Measurements from ENCODE around the gene BST2.
A peak's percentile ranks its signal among the peaks of the same experiment; 100 is the strongest.

Gene BST2, protein sequence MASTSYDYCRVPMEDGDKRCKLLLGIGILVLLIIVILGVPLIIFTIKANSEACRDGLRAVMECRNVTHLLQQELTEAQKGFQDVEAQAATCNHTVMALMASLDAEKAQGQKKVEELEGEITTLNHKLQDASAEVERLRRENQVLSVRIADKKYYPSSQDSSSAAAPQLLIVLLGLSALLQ

DNA sequence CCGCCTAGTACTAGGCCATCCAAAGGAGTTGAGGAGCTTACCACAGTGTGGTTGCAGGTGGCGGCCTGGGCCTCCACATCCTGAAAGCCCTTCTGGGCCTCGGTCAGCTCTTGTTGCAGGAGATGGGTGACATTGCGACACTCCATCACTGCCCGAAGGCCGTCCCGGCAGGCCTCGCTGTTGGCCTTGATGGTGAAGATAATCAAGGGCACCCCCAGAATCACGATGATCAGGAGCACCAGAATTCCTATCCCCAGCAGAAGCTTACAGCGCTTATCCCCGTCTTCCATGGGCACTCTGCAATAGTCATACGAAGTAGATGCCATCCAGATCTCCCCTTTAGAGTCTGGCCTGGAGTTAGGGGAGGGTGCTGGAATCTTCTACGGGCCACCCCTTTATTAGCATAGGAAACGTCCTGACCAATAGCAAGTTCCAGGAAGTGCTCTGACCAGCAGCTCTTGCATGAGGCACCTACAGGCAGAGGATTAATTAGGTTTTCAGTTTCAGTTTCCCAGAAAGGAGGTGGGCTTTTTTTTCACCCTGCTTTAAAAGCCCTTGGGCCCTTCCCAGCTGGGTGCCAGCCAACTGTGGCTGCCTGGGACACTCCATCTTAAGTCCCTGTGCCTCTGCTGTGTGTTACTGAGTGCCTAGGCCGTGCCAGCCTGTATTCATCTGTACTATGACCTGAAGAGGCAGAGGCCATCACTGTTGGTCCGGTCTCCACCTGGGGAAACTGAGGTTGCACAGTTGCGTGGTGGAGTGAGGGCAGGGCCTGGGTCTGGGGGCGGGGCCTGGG, at the start of gene BST2:
Gene BST2, minus strand, starts transcription at position 381 of the 796 bp plus-strand sequence. Its CDS starts 55 bp downstream, at position 326.
- DNase-seq (ENCODE audit: low spot score): no peak

- DNase-seq (ENCODE audit: low spot score): no peak
These were observed 49.2 kb upstream of the BST2 start for GRCh38 chr19:17454576-17455071.

GRCh38 chr19:17451820-17452219, 46.4 kb upstream of the BST2 start:
- DNase-seq (ENCODE audit: low spot score): no peak

- DNase-seq (ENCODE audit: low spot score): no peak
These were observed 45.0 kb upstream of the BST2 start for GRCh38 chr19:17450264-17451075.

DNA sequence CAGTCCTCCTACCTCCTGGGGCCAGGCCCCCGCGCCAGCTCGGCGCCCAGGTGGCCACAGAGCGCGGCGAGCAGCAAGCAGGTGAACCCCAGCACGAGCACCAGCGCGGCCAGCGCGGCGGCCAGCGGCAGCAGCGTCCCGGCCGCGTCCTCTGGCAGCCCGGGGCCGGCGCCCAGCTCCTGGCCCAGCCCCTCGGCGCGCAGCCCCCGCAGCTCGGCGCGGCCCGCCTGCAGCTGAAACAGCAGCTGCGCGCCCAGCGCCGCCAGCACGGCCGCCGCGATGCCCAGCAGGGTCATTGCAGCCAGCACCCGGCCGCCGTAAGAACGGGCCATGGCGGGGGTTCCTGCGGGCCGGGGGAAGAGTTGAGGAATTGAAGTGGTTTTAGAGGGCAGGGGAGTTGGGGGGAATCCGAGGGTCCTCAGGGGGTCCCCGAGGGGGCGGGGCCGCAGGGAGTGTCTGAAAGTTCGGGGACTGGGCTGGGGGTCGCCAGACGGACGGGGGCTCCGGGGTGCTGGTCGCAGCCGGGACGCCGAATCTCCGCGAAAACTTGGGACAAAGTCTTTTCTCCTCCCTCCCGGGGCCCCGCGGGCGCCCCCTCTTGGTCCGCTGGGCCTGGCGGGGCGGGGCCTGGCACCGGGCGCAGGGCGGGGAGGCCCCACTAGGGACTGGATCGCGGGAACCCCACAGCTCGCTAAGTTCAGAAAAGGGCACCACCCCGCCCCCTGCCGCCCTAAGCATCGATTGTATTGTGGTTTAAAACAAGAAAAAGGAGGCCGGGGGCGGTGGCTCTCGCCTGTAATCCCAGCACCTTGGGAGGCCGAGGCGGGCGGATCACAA, 42.9 kb upstream of the BST2 start, which contains the start of gene TMEM221:
Gene TMEM221, minus strand, starts transcription at position 538 of the 837 bp plus-strand sequence. Its CDS starts 206 bp downstream, at position 332.
- peak; percentile 81 for DNase-seq (ENCODE audit: low spot score)

- DNase-seq (ENCODE audit: low spot score): no peak
These were observed 42.3 kb upstream of the BST2 start for GRCh38 chr19:17447704-17448130.

DNA sequence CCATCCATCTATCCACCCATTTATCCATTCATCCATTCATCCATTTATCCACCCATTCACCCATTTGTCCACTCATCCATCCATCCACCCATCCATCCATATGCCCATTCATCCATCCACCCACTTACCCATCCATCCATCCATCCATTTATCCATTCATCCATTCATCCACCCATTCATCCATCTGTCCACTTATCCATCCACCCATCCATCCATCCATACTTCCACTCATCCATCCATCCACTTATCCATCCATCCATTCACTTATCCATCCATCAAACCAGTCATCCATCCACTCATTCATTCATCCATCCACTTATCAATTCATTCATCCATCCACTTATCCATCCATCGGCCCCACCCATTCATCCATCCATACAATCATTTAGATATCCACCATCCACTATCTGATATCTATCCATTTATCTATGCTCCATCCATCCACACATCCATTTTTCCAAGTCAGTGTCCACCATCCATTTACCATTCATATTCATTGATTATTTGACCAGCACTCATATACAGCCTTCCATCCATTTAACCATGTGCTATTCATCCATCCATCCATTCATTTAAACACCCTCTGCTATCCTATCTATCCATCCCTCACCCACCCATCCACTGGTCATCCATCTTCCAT, 40.2 kb upstream of the BST2 start:
- DNase-seq (ENCODE audit: low spot score): no peak

- peak; percentile 59 for DNase-seq (ENCODE audit: low spot score)
These were observed 36.0 kb upstream of the BST2 start for GRCh38 chr19:17441241-17442021.

GRCh38 chr19:17436874-17437267, 31.4 kb upstream of the BST2 start:
- DNase-seq (ENCODE audit: low spot score): no peak

DNA sequence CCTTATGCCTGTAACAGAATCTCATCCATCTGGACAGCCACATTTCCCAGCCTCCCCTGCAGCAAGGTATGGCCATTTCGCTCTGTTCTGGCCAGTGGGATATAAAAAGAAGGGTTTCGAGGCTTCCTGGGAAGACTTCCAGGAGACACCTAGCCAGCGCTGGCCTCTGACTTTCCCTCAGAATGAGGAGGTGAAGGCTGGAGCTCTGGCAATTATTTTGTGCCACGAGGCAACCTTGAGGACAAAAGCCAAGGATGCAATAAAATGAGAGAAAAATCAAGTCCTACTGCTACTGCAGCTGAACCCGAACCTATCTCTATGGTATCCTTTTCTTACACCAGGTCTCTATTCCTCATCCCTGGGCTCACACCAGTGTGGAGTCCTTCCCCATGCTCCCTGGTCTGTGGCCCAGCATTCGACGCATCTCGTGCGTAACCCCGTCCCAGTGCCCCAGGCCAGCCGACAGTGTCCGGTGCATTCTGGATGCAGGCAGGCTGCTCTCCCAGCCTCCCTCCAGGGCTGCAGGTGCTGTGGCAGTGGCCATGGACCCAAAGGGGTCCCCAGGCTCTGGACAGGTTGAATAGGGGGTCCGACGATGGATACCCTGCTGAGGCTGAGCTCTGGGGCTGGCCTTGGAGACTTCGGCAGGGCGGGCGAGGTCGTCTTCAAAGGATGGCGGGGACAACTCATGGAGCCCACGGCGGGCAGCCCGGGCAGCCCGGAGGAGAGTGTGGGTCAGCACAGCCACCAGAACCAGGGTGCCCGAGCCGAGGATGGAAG, 30.9 kb upstream of the BST2 start:
- no peak for DNase-seq (ENCODE audit: low spot score)

DNA sequence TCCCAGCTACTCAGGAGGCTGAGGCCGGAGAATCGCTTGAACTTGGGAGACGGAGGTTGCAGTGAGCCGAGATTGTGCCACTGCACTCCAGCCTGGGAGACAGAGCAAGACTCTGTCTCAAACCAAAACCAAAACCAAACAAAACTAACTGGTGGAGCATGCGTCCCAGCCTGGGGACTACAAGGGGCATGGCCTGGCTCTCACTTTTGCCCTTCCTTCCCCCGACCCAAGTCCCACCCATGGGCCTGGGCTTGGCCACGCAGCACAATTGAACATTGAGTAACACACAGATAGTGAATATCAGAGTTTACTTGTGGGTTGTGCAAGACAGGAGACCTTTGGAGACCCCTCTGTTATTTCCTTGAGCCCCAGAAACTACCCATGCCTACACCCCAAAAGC, 29.8 kb upstream of the BST2 start:
- no peak for DNase-seq (ENCODE audit: low spot score)

DNA sequence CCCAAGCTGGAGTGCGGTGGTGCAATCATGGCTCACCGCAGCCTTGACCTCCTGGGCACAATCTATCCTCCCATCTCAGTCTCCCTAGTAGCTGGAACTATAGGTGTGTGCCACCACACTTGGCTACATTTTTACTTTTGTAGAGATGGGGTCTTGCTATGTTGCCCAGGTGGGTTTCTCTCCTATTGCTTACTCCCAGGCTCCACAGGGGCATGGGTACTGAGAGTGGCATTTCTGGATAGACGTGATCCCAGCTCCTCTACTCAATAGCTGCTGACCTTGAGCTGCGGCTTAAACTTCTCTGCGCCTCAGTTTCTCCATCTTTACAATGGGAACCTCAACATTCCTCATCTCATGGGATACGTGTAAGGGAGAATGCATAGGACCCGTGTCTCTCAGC, 26.0 kb upstream of the BST2 start:
- no peak for DNase-seq (ENCODE audit: low spot score)

GRCh38 chr19:17429641-17430113, 24.2 kb upstream of the BST2 start:
- no peak for DNase-seq (ENCODE audit: low spot score)

DNA sequence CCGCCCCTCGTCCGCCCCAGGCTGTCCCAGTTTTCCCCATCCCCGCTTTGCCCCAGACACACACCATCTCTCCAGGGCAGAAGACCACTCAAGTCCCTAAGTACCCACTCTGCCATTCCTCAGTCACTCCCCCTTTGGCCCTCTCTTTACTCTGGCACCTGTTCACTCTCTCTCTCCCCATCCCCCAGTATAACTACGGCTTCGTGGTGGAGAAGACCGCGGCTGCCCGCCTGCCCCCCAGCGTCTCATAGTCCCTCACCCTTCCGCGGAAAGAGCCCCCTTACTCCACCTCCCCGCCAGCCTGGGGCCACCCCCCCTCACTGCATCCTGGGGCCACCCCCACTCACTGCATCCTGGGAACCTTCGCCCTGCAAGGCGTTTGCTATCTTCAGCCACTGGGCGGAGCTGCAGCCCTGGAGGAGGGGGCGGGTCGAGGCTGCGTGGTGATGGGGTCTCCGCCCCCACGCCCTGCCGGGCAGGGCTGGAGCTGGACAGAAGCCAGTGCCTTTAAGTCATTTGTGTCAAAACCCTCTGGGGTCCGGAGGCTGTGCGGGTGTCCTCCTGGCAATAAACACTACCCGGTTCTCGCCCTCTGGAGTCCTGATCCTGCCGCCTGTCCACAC, 19.4 kb upstream of the BST2 start:
- DNase-seq (ENCODE audit: low spot score): peak; percentile 86

GRCh38 chr19:17423429-17424208, 18.2 kb upstream of the BST2 start:
- DNase-seq (ENCODE audit: low spot score): no peak

DNA sequence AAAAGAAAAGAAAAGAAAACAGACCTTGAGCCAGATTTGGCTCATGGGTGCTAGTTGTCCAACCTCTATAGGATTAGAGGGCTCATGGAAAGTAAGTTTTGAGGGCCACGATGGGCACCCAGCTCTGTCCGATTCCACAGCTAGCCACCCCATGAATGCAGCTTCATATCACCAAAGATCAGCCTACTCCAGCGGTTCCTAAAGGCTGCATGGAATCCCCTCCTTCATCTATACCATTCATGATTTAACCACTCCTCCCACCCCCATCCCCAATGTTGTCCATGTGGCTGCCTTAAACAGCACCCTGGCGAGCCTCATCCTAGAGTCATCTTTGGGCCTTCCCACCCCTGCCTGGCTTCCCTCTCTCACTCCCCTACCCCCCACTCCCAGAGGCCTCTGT, 16.5 kb upstream of the BST2 start:
- DNase-seq (ENCODE audit: low spot score): no peak

- DNase-seq (ENCODE audit: low spot score): peak; percentile 82
These were observed 15.1 kb upstream of the BST2 start for GRCh38 chr19:17420475-17420924.

All from D341Med (cell line).